GM12878 (cell line): ENCODE measurements around the gene KIF5A.

Source experiments
- CBX5 ChIP-seq: sonication (generic); IDR thresholded peaks from 2 replicates; pipeline ENCODE4 v1.6.1; 2016; ENCODE audit warnings: low read depth, moderate library complexity, mild to moderate bottlenecking, inconsistent platforms
- MTA3 ChIP-seq: IDR thresholded peaks from 2 replicates; pipeline ENCODE4 v1.6.1; 2012; ENCODE audit warnings: low read length, inconsistent platforms, borderline replicate concordance
- SP1 ChIP-seq: IDR thresholded peaks from one replicate; pipeline ENCODE4 v1.6.1; 2011; ENCODE audit warnings: low read depth, low read length

DNA sequence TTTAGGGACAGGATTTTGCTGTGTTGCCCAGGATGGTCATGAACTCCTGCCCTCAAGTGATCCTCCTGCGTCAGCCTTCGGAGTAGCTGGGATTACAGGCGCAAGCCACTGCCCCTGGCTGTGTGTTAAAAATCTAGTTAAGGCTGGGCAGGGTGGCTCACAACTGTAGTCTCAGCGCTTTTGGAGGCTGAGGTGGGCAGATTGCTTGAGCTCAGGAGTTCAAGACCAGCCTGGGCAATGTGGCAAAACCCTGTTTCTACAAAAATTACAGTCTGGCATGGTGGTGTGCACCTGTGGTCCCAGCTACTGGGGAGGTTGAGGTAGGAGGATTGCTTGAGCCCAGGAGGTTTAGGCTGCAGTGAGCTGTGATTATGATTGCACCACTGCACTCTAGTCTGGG is 38.7 kb upstream of the KIF5A start:
- TF ChIP-seq MTA3 (no peak), CBX5 (no peak), SP1 (no peak)
